Measurements from ENCODE around the gene TANC1.

TANC1 gene

GRCh38 chr2:159128191-159128590 is 159.8 kb downstream of the TANC1 start:
- H3K27ac ChIP-seq (ENCODE audit: insufficient read depth in 1 of 2, low read depth in 1 of 2, low read length in 2 of 2, poor library complexity in 1 of 2, severe bottlenecking in 2 of 2), result no peak overlapping the region
- DNase-seq, result no peak
- ChIA-PET CTCF (interaction anchor here (1.5 to 2.2 kb wide), 2 partner anchors 10 to 93 kb away, joined by 6 to 13 read pairs; no protein-coding TSS in a partner anchor), POLR2A (no interaction called here)
- H3K9me3 ChIP-seq (ENCODE audit: control extremely low read depth in 1 of 5, control insufficient read depth in 4 of 5, insufficient read depth in 2 of 5, low read depth in 1 of 5, low read length in 4 of 5), result no peaks in the 10 kb centered on the region
- WGBS (ENCODE audit: insufficient coverage), result 100% methylated on average over 1 of the region's 1 CpG
- no peaks in the 10 kb centered on the region for H3K36me3 ChIP-seq (ENCODE audit: control insufficient read depth in 4 of 4, insufficient read depth in 4 of 4, low read length in 3 of 4)
- peaks cover 17 to 62% (median 55%) of the 10 kb centered on the region in 4 experiments for H3K4me1 ChIP-seq (ENCODE audit: control extremely low read depth in 1 of 4, control insufficient read depth in 4 of 4, insufficient read depth in 4 of 4, low read length in 3 of 4)
- H3K27me3 ChIP-seq (replicated peaks in 2 of 5; ENCODE audit: control insufficient read depth in 4 of 5, insufficient read depth in 5 of 5, low read length in 4 of 5), result no peaks in the 10 kb centered on the region
- no peak overlapping the region for H3K4me3 ChIP-seq (ENCODE audit: control insufficient read depth in 1 of 7, extremely low read depth in 1 of 7, insufficient read depth in 4 of 7, low read depth in 2 of 7, low read length in 6 of 7)

- no peaks in the 10 kb centered on the region for H3K9me3 ChIP-seq (ENCODE audit: control extremely low read depth in 1 of 5, control insufficient read depth in 4 of 5, insufficient read depth in 2 of 5, low read depth in 1 of 5, low read length in 4 of 5)
- peak overlapping the region in 1 of 2 experiments; percentile 73 for H3K27ac ChIP-seq (ENCODE audit: insufficient read depth in 1 of 2, low read depth in 1 of 2, low read length in 2 of 2, poor library complexity in 1 of 2, severe bottlenecking in 2 of 2)
- no peaks in the 10 kb centered on the region for H3K27me3 ChIP-seq (replicated peaks in 2 of 5; ENCODE audit: control insufficient read depth in 4 of 5, insufficient read depth in 5 of 5, low read length in 4 of 5)
- H3K4me3 ChIP-seq (ENCODE audit: control insufficient read depth in 1 of 7, extremely low read depth in 1 of 7, insufficient read depth in 4 of 7, low read depth in 2 of 7, low read length in 6 of 7), result no peak overlapping the region
- peaks cover 17 to 56% (median 50%) of the 10 kb centered on the region in 4 experiments for H3K4me1 ChIP-seq (ENCODE audit: control extremely low read depth in 1 of 4, control insufficient read depth in 4 of 4, insufficient read depth in 4 of 4, low read length in 3 of 4)
- POLR2A ChIA-PET, result interaction anchor here (1.8 kb wide), 1 partner anchor 18 kb away, joined by 12 read pairs; no protein-coding TSS in a partner anchor
- peak in 2 of 3 donors; percentile 56 to 72 for DNase-seq
- CTCF ChIA-PET, result interaction anchor here (1.0 to 2.2 kb wide), 9 partner anchors 8 to 94 kb away, joined by 3 to 13 read pairs (median 5); no protein-coding TSS in a partner anchor
- H3K36me3 ChIP-seq (ENCODE audit: control insufficient read depth in 4 of 4, insufficient read depth in 4 of 4, low read length in 3 of 4), result no peaks in the 10 kb centered on the region
- WGBS (ENCODE audit: insufficient coverage), result 0% methylated on average over 1 of the region's 1 CpG
Measured at GRCh38 chr2:159129269-159129668, 160.8 kb downstream of the TANC1 start.

- Histone ChIP-seq H3K9me3 (ENCODE audit: control extremely low read depth in 1 of 5, control insufficient read depth in 4 of 5, insufficient read depth in 2 of 5, low read depth in 1 of 5, low read length in 4 of 5) (no peaks in the 10 kb centered on the region), H3K4me3 (ENCODE audit: control insufficient read depth in 1 of 7, extremely low read depth in 1 of 7, insufficient read depth in 4 of 7, low read depth in 2 of 7, low read length in 6 of 7) (peak overlapping the region in 3 of 7 experiments; percentile 29 to 50 (median 35)), H3K27ac (ENCODE audit: insufficient read depth in 1 of 2, low read depth in 1 of 2, low read length in 2 of 2, poor library complexity in 1 of 2, severe bottlenecking in 2 of 2) (peak overlapping the region; percentile 64 to 73), H3K27me3 (replicated peaks in 2 of 5; ENCODE audit: control insufficient read depth in 4 of 5, insufficient read depth in 5 of 5, low read length in 4 of 5) (no peaks in the 10 kb centered on the region), H3K36me3 (ENCODE audit: control insufficient read depth in 4 of 4, insufficient read depth in 4 of 4, low read length in 3 of 4) (no peaks in the 10 kb centered on the region), H3K4me1 (ENCODE audit: control extremely low read depth in 1 of 4, control insufficient read depth in 4 of 4, insufficient read depth in 4 of 4, low read length in 3 of 4) (peaks cover 14 to 51% (median 45%) of the 10 kb centered on the region in 4 experiments)
- CTCF ChIA-PET, result interaction anchor here (0.7 to 2.2 kb wide), 16 partner anchors 9 to 228 kb away, joined by 3 to 13 read pairs (median 4); no protein-coding TSS in a partner anchor
- peak in 2 of 3 donors; percentile 42 to 61 for DNase-seq
- POLR2A ChIA-PET, result interaction anchor here (0.6 to 1.8 kb wide), 2 partner anchors 12 to 17 kb away, joined by 5 to 12 read pairs; no protein-coding TSS in a partner anchor
- WGBS (ENCODE audit: insufficient coverage), result 11% methylated on average over 10 of the region's 13 CpGs
Measured at GRCh38 chr2:159129824-159130223, 161.4 kb downstream of the TANC1 start.

- Histone ChIP-seq H3K4me3 (ENCODE audit: control insufficient read depth in 1 of 7, extremely low read depth in 1 of 7, insufficient read depth in 4 of 7, low read depth in 2 of 7, low read length in 6 of 7) (peak overlapping the region in 2 of 7 experiments; percentile 35 to 50), H3K27ac (ENCODE audit: insufficient read depth in 1 of 2, low read depth in 1 of 2, low read length in 2 of 2, poor library complexity in 1 of 2, severe bottlenecking in 2 of 2) (peak overlapping the region; percentile 64 to 73), H3K27me3 (replicated peaks in 2 of 5; ENCODE audit: control insufficient read depth in 4 of 5, insufficient read depth in 5 of 5, low read length in 4 of 5) (no peaks in the 10 kb centered on the region), H3K4me1 (ENCODE audit: control extremely low read depth in 1 of 4, control insufficient read depth in 4 of 4, insufficient read depth in 4 of 4, low read length in 3 of 4) (peaks cover 11 to 46% (median 40%) of the 10 kb centered on the region in 4 experiments), H3K36me3 (ENCODE audit: control insufficient read depth in 4 of 4, insufficient read depth in 4 of 4, low read length in 3 of 4) (no peaks in the 10 kb centered on the region), H3K9me3 (ENCODE audit: control extremely low read depth in 1 of 5, control insufficient read depth in 4 of 5, insufficient read depth in 2 of 5, low read depth in 1 of 5, low read length in 4 of 5) (no peaks in the 10 kb centered on the region)
- DNase-seq, result peak; percentile 84 to 96 (median 95)
- POLR2A ChIA-PET, result interaction anchor here (0.5 to 1.8 kb wide), 5 partner anchors 10 to 39 kb away, joined by 3 to 12 read pairs (median 3); no protein-coding TSS in a partner anchor
- WGBS (ENCODE audit: insufficient coverage), result 17% methylated on average over 4 of the region's 6 CpGs
- CTCF ChIA-PET, result interaction anchor here (0.7 to 2.2 kb wide), 16 partner anchors 9 to 230 kb away, joined by 3 to 13 read pairs (median 5); no protein-coding TSS in a partner anchor
Measured at GRCh38 chr2:159130302-159130701, 161.9 kb downstream of the TANC1 start.

- H3K36me3 ChIP-seq (ENCODE audit: control insufficient read depth in 4 of 4, insufficient read depth in 4 of 4, low read length in 3 of 4), result no peaks in the 10 kb centered on the region
- H3K9me3 ChIP-seq (ENCODE audit: control extremely low read depth in 1 of 5, control insufficient read depth in 4 of 5, insufficient read depth in 2 of 5, low read depth in 1 of 5, low read length in 4 of 5), result no peaks in the 10 kb centered on the region
- ChIA-PET CTCF (interaction anchor here (0.8 to 2.1 kb wide), 10 partner anchors 8 to 231 kb away, joined by 3 to 9 read pairs (median 5); no protein-coding TSS in a partner anchor), POLR2A (interaction anchor here (1.2 kb wide), 1 partner anchor 8 kb away, joined by 3 read pairs; no protein-coding TSS in a partner anchor)
- no CpG with 5 or more reads among the region's 7 CpGs for WGBS (ENCODE audit: insufficient coverage)
- peaks cover 11 to 40% (median 36%) of the 10 kb centered on the region in 4 experiments for H3K4me1 ChIP-seq (ENCODE audit: control extremely low read depth in 1 of 4, control insufficient read depth in 4 of 4, insufficient read depth in 4 of 4, low read length in 3 of 4)
- no peaks in the 10 kb centered on the region for H3K27me3 ChIP-seq (replicated peaks in 2 of 5; ENCODE audit: control insufficient read depth in 4 of 5, insufficient read depth in 5 of 5, low read length in 4 of 5)
- no peak overlapping the region for H3K4me3 ChIP-seq (ENCODE audit: control insufficient read depth in 1 of 7, extremely low read depth in 1 of 7, insufficient read depth in 4 of 7, low read depth in 2 of 7, low read length in 6 of 7)
- H3K27ac ChIP-seq (ENCODE audit: insufficient read depth in 1 of 2, low read depth in 1 of 2, low read length in 2 of 2, poor library complexity in 1 of 2, severe bottlenecking in 2 of 2), result no peak overlapping the region
- DNase-seq, result no peak
Measured at GRCh38 chr2:159131267-159131913, 162.9 kb downstream of the TANC1 start.

GRCh38 chr2:159131914-159132281 is 163.5 kb downstream of the TANC1 start:
- CTCF ChIA-PET, result interaction anchor here (0.6 to 2.1 kb wide), 5 partner anchors 9 to 1342 kb away, joined by 3 to 8 read pairs (median 5); no protein-coding TSS in a partner anchor
- no peaks in the 10 kb centered on the region for H3K9me3 ChIP-seq (ENCODE audit: control extremely low read depth in 1 of 5, control insufficient read depth in 4 of 5, insufficient read depth in 2 of 5, low read depth in 1 of 5, low read length in 4 of 5)
- POLR2A ChIA-PET, result no interaction called here
- peak in 2 of 3 donors; percentile 42 to 58 for DNase-seq
- H3K4me3 ChIP-seq (ENCODE audit: control insufficient read depth in 1 of 7, extremely low read depth in 1 of 7, insufficient read depth in 4 of 7, low read depth in 2 of 7, low read length in 6 of 7), result no peak overlapping the region
- WGBS (ENCODE audit: insufficient coverage), result 0% methylated on average over 1 of the region's 4 CpGs
- no peaks in the 10 kb centered on the region for H3K27me3 ChIP-seq (replicated peaks in 2 of 5; ENCODE audit: control insufficient read depth in 4 of 5, insufficient read depth in 5 of 5, low read length in 4 of 5)
- no peaks in the 10 kb centered on the region for H3K36me3 ChIP-seq (ENCODE audit: control insufficient read depth in 4 of 4, insufficient read depth in 4 of 4, low read length in 3 of 4)
- H3K4me1 ChIP-seq (ENCODE audit: control extremely low read depth in 1 of 4, control insufficient read depth in 4 of 4, insufficient read depth in 4 of 4, low read length in 3 of 4), result peaks cover 11 to 40% (median 36%) of the 10 kb centered on the region in 4 experiments
- no peak overlapping the region for H3K27ac ChIP-seq (ENCODE audit: insufficient read depth in 1 of 2, low read depth in 1 of 2, low read length in 2 of 2, poor library complexity in 1 of 2, severe bottlenecking in 2 of 2)

GRCh38 chr2:159133797-159134196 is 165.4 kb downstream of the TANC1 start:
- ChIA-PET POLR2A (no interaction called here), CTCF (interaction anchor here (0.7 to 2.5 kb wide), 23 partner anchors 9 to 232 kb away, joined by 3 to 20 read pairs (median 5); no protein-coding TSS in a partner anchor)
- WGBS (ENCODE audit: insufficient coverage), result no CpG with 5 or more reads among the region's 4 CpGs
- Histone ChIP-seq H3K27ac (ENCODE audit: insufficient read depth in 1 of 2, low read depth in 1 of 2, low read length in 2 of 2, poor library complexity in 1 of 2, severe bottlenecking in 2 of 2) (no peak overlapping the region), H3K27me3 (replicated peaks in 2 of 5; ENCODE audit: control insufficient read depth in 4 of 5, insufficient read depth in 5 of 5, low read length in 4 of 5) (no peaks in the 10 kb centered on the region), H3K9me3 (ENCODE audit: control extremely low read depth in 1 of 5, control insufficient read depth in 4 of 5, insufficient read depth in 2 of 5, low read depth in 1 of 5, low read length in 4 of 5) (no peaks in the 10 kb centered on the region), H3K4me3 (ENCODE audit: control insufficient read depth in 1 of 7, extremely low read depth in 1 of 7, insufficient read depth in 4 of 7, low read depth in 2 of 7, low read length in 6 of 7) (no peak overlapping the region), H3K4me1 (ENCODE audit: control extremely low read depth in 1 of 4, control insufficient read depth in 4 of 4, insufficient read depth in 4 of 4, low read length in 3 of 4) (peaks cover 11 to 35% (median 33%) of the 10 kb centered on the region in 4 experiments), H3K36me3 (ENCODE audit: control insufficient read depth in 4 of 4, insufficient read depth in 4 of 4, low read length in 3 of 4) (no peaks in the 10 kb centered on the region)
- peak; percentile 26 to 60 (median 58) for DNase-seq

Data from common myeloid progenitor, CD34-positive (primary cell).